Brain microvascular endothelial cell (primary cell): Measurements from ENCODE around the gene EMC8.

Source experiments
- DNase-seq: peaks from one replicate; pipeline ENCODE4 v3.0.0-alpha.2; 2020
- H3K27ac ChIP-seq: fragments of 250-450 bp; sonication (Bioruptor Pico); 2 replicates; pipeline ENCODE4 v1.5.1; 2020; ENCODE audit warnings: mild to moderate bottlenecking, moderate library complexity
- H3K27me3 ChIP-seq: fragments of 250-450 bp; sonication (Bioruptor Pico); replicated peaks from 2 replicates; pipeline ENCODE4 v1.5.1; 2020; ENCODE audit warnings: mild to moderate bottlenecking
- H3K36me3 ChIP-seq: fragments of 250-450 bp; sonication (Bioruptor Pico); replicated peaks from 2 replicates; pipeline ENCODE4 v1.5.1; 2020; ENCODE audit warnings: mild to moderate bottlenecking
- H3K4me3 ChIP-seq: 2 replicates; pipeline ENCODE4 v1.5.1; 2011; ENCODE audit warnings: low read depth, mild to moderate bottlenecking, control low read depth, low read length, moderate library complexity
- in situ Hi-C: cut with HindIII; loops from 2 replicates; pipeline ENCODE4 v1.10.0; 2017; ENCODE audit warnings: low sequenced_read_pairs, low pct_ligation_motif_present
- TF ChIP-seq, protein P1 (sequence below): IDR thresholded peaks from 2 replicates; pipeline ENCODE4 v1.5.1; 2011; ENCODE audit warnings: low read depth, mild to moderate bottlenecking, moderate library complexity, low read length, control low read depth, inconsistent platforms; ENCODE audit errors: missing control alignments

Gene EMC8

DNA sequence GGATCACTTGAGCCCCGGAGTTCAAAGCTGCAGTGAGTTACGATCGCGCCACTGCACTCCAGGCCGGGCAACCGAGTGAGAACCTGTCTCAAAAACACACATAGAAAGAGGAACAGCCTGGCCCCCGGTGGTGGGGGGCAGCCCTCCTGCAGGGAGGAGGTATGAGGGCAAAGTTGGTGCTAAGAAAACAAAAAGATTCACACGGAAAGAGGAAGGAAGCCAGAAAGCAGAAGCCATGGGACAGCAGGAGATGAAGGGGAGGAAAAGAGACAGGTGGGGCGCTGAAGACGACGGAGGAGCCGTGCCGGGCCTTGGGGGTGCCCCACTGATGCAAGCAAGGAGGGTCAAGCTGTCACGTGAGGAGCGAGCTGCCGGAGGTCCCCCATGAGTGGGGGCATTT, 40.2 kb downstream of the EMC8 start:
- no peak for DNase-seq
- Histone ChIP-seq H3K27me3 (no peaks in the 10 kb centered on the region), H3K4me3 (no peak overlapping the region), H3K36me3 (no peaks in the 10 kb centered on the region), H3K27ac (no peak overlapping the region)
- TF ChIP-seq, protein P1, sequence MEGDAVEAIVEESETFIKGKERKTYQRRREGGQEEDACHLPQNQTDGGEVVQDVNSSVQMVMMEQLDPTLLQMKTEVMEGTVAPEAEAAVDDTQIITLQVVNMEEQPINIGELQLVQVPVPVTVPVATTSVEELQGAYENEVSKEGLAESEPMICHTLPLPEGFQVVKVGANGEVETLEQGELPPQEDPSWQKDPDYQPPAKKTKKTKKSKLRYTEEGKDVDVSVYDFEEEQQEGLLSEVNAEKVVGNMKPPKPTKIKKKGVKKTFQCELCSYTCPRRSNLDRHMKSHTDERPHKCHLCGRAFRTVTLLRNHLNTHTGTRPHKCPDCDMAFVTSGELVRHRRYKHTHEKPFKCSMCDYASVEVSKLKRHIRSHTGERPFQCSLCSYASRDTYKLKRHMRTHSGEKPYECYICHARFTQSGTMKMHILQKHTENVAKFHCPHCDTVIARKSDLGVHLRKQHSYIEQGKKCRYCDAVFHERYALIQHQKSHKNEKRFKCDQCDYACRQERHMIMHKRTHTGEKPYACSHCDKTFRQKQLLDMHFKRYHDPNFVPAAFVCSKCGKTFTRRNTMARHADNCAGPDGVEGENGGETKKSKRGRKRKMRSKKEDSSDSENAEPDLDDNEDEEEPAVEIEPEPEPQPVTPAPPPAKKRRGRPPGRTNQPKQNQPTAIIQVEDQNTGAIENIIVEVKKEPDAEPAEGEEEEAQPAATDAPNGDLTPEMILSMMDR: no peak
- in situ Hi-C loops: no loop called here

DNA sequence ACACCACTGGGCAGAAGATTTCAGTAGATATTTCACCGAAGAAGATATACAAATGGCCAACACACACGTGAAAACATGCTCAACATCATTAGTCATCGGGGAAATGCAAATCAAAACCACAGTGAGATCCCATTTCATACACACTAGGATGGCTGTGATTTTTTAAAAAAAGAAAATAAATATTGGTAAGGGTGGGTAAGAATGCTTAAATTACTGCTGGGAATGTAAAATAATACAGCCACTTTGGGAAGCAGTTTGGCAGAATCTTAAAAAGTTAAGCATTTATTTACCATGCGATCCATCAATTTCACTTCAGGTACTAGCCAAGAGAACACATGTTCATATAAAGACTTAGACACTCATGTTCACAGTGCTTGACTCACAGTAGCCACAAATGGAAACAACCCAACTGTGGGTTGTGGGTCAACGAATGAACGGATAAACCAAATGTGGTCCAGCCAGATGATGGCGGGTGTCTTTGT, 42.0 kb downstream of the EMC8 start:
- TF ChIP-seq, protein P1: no peak
- Histone ChIP-seq H3K36me3 (no peaks in the 10 kb centered on the region), H3K4me3 (no peak overlapping the region), H3K27me3 (no peaks in the 10 kb centered on the region), H3K27ac (no peak overlapping the region)
- in situ Hi-C loops: no loop called here
- DNase-seq: peak; percentile 51

DNA sequence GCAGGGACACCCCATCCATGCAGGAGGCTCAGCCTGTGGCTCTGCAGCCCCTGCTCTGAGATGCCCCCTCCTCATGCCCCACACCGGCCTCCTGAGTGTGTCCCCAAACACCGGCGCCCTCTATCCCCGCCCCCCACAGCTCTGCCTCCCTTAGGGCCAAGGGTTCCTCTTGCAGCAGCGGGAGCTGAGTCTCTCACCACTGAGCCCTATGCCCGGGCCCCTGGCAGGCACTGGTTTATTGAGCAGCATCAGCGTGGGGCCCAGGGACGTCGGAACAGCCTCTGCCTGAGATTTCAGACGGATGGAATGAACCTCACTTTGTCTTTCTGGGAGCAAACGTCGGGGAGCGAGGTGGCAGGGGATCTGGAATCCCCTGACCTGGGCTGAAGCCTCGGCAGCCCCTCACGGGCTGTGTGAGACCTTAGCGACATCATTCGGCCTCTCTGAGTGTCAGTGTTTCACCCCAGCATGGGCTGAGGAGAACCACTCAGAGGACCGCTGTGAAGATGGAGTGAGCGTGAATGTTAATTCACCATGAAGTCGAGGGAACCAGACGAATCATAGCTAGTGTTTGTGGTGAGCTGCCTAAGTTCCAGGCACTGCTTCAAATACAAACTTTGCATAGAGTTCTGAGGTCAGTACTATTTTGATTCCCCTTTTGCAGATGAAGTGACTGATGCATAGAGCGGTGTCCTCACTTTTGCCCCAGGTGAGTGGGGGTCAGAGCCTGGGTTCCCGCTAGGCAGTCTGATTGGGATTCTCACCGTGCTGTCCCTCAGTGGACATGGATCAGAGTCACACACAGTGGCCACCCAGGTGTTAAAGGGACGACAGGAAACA, 43.2 kb downstream of the EMC8 start:
- TF ChIP-seq, protein P1: no peak
- in situ Hi-C loops: no loop called here
- Histone ChIP-seq H3K4me3 (no peak overlapping the region), H3K27ac (no peak overlapping the region), H3K36me3 (no peaks in the 10 kb centered on the region), H3K27me3 (no peaks in the 10 kb centered on the region)
- DNase-seq: no peak

DNA sequence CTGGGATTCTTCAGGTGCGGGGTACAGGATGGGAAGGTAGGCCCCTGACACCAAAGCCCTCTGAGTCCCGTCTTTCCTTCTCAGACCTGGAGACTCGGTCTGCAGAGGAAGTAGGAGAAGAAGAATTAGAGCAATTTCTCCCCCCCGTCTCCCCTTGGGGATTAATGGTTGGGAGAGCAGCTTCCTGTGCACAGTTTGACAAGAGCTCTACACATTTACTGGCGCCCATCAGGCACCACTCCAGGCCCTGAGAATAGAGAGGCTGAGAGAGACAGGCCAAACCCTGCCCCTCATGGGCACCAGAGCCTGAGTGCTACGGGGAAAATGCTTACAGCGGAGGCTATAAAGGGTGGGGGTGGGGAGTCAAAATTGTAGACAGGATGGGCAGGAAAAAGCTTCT, 44.9 kb downstream of the EMC8 start:
- Histone ChIP-seq H3K36me3 (no peaks in the 10 kb centered on the region), H3K27ac (no peak overlapping the region), H3K27me3 (no peaks in the 10 kb centered on the region), H3K4me3 (no peak overlapping the region)
- TF ChIP-seq, protein P1: no peak
- in situ Hi-C loops: no loop called here
- no peak for DNase-seq

DNA sequence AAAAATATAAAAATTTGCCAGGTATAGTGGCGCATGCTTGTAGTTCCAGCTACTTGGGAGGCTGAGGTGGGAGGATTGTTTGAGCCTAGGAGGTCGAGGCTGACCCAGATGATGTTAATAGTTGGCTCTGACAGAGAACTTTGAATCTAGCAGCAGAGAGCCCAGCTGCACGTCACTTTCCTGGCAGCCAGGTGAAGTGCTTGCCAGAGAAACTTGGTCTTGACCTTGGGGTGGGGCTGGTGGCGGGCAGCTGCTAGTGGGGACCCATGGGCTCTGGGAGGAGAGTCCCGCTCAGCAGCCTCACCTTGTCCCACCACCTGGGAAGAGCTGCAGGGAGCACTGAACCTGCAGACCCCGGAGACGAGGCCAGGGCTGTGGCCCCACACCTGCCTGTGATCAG, 45.4 kb downstream of the EMC8 start:
- TF ChIP-seq, protein P1: no peak
- Histone ChIP-seq H3K27me3 (no peaks in the 10 kb centered on the region), H3K4me3 (no peak overlapping the region), H3K27ac (no peak overlapping the region), H3K36me3 (no peaks in the 10 kb centered on the region)
- in situ Hi-C loops: no loop called here
- no peak for DNase-seq
